Activated CD8-positive, alpha-beta memory T cell treated with anti-CD3 and anti-CD28 coated beads, Interleukin-2, amount 50 U/mL, for 4 hours (primary cell): ENCODE data around the gene EFCAB13.

Source experiments
- DNase-seq: peaks from one replicate; pipeline ENCODE4 v3.0.0-alpha.2; 2020

The EFCAB13 gene

DNA sequence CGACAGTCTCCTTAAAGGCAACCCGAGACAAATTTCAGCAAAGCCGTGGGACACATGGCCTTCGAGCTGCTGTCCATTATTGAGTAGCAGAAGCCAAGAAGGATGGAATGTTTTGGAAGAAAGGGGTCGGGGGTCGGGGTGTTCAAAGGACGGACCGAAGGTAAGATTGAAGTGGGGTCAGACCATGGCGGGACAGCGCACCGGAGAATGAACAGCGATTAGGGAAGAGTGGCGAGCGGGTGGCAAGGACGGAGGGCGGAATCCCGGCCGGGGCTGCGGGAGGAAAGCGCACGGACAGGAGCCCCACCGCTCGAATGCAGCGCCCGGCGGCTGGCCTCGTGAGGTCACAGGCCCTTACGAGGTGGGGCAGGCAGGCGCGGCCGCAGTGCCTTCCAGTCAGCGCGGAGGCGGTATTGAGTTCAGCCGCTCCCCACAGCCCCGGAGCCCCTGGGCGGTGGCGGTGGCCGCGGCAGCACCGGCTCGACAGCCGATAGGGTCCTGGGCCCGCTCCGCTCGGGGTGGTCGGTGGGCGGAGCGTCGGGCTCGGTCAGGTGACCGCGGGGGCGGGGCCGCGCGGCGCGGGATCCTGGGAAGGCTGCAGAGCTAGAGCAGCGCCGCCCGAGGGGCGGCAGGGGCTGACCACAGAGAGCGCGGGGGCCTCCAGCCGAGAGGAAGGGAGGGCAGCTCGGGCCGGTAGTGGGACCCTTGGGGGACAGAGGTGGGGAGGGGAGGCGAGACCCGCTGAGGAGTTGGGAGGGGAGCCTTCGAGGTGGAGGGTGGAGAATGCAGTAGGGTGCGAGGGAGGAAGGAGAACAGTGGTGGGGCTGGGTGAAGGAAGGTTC, at the start of gene EFCAB13:
Gene EFCAB13, plus strand, starts transcription at position 574 of the 842 bp plus-strand sequence. CDS start 4,399 bp downstream, outside the sequence.
- DNase-seq, result peak; percentile 79

- no peak for DNase-seq
Measured at GRCh38 chr17:47274319-47275069, 49.3 kb upstream of the EFCAB13 start.

- no peak for DNase-seq
Measured at GRCh38 chr17:47275245-47275984, 48.3 kb upstream of the EFCAB13 start.

DNA sequence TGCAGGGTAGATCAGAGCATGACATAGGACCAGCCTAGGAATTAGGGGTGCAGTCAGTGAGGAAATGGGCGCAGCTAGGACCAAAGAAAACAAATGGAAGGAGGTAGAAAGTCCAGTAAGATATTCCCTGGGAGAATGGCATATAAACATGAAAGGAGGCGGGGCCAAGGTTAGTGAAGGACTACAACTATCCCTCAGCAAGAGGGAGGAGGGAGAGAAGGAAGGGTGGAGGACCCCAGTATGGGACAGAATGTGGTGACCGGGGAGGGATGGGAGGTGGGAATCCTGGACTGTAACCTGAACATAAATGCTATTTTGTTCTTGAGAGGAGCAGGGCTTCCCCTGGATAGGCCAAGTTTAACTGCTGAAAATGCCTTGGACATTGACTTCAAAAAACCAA, 47.3 kb upstream of the EFCAB13 start:
- no peak for DNase-seq

DNA sequence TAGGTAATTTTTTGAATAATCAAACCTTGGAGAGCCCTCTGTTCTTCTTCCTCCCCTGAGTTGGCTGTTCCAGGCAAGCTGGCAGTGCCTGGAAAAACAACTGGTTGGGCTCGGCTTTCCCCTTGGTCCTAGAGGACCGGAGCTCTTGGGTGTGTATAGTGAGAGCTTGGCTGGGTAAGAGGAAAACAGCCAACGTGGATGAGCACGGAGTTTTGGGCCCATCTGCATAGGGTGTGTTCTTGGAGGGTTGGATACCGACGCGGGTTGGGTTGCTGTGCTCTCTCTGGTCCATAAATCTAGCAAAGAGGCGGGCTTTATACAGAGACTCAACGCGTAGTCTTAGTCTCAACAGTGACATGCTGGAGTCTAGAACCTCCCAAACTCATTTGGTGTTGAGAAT, 46.9 kb upstream of the EFCAB13 start:
- DNase-seq, result no peak

DNA sequence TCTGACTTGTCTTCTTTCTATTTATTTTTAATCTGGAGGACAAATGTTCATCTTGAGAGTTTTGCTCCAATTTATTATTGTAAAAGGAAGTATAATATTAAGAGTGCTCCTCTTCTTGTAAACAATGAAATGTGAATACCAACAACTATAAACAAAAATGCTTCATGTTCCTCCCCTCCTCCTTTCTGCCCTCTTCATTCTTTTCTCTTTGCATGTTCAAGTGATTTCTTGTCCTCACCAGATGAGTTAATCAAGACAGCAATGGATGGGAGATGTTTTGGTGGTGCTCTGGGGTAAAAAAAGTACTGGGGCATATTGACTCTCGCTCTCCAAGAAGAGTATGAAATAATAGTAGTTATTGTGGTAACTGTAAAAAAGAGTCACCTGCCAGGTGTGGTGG, 45.8 kb upstream of the EFCAB13 start:
- no peak for DNase-seq

DNA sequence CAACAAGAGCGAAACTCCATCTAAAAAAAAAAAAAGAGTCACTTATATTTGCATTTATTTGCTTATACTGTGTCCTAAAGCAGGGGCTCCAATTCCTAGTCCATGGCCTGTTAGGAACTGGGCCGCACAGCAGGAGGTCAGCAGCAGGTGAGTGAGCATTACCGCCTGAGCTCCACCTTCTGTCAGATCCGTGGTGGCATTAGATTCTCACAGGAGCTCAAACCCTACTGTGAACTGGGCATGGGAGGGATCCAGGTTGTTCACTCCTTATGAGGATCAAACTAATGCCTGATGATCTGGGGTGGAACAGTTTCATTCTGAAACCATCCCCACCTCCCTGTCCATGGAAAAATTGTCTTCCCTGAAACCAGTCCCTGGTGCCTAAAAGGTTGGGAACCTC, 45.2 kb upstream of the EFCAB13 start:
- no peak for DNase-seq

DNA sequence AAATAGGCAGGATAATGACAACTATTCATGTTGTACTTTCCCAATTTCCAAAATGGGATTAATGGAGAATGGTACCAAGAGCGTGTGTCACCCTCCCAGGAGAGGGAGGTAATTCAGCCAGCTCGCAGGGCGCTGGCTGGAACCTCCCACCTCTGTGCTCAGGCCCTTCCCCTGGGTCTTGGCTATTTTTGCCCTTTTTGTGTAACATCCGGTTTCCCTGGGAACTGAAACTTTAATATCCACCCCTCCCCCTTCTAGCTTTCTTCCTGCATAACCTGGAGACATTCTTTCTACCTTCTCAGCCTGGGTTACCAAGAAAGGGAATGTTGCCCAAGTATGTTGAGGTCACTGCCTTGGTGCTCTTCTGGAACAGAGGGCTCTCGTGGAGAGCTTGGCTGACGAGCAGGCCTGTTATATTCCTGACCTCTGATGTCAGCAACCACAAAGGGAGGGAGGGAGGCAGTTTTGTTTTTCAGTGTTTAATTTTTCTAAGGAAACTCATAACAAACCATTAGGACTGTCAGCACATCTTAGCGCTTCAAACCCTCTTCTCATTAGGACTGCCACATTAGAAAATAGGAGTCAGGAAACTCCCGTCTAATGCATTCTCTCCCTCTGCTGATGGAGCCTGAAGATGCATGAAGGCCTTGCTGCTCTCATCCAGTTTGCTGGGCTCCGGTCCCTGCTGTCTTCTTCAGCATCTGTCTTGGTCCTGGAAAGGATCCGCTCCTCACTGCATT, 44.5 kb upstream of the EFCAB13 start:
- no peak for DNase-seq

DNA sequence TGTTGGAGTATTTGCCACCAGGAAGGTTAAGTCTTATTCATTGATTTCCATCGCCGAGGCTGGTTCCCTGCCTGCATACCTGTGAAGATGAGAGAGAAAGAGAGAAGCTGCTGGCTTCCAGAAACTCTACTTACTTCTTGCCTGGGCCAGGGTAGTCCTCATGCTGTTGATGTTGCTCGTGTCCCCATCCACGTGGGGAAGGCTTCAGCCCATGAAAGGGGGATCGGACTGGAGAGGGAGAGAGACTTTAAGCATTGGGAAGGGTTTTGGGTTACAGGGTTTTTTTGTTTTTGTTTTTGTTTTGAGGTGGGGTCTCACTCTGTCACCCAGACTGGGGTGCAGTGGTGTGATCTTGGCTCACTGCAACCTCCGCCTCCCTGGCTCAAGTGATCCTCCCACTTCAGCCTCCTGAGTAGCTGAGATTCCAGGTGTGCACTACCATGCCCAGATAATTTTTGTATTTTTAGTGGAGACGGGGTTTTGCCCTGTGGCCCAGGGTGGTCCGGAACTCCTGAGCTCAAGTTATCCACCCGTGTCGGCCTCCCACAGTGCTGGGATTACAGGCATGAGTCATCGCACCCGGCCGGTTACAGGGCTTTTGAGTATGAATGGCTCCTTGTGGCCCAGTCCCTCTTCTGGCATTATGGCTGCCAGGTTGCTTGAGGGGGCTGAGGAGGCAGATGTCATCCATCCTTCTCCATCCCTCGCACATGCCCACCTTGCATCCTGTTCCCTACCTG, 43.5 kb upstream of the EFCAB13 start:
- no peak for DNase-seq

DNA sequence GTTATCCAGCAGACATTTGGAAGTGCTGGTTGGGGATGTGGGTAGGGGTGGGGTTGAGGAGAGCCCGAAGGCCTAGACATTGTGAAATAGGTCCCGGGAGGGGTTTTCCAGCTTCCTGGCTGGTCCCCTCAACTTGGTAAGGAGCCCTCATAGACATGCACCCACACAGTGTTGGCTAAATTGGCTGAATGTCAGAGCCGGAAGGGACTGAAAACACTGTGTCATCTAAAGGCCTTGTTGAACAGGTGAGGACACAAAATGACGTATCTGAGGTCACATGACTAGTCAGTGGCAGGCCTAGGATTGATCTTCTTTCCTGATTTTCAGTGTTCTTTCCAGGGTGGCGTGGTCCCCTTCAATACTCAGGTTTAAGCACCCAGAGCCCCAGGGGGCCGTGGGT, 42.5 kb upstream of the EFCAB13 start:
- no peak for DNase-seq

DNA sequence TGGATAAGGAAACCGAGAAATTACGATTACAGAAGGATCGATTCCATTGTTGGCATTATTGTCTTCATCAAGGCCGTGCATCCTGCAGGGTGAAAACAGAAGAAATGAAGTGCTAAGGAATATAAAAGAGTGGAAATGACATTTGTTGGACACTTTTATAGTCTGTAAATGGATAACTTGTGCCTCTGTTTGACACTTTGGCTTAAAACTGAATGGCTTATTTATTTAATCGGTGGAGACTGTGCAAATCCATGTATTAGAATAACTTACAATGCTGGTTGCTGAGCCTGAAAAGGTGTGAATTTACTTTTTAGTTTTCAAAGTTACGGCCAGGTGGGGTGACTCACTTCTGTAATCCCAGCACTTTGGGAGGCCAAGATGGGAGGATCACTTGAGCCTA, 38.8 kb upstream of the EFCAB13 start:
- DNase-seq, result no peak

- no peak for DNase-seq
Measured at GRCh38 chr17:47286198-47286914, 37.4 kb upstream of the EFCAB13 start.

DNA sequence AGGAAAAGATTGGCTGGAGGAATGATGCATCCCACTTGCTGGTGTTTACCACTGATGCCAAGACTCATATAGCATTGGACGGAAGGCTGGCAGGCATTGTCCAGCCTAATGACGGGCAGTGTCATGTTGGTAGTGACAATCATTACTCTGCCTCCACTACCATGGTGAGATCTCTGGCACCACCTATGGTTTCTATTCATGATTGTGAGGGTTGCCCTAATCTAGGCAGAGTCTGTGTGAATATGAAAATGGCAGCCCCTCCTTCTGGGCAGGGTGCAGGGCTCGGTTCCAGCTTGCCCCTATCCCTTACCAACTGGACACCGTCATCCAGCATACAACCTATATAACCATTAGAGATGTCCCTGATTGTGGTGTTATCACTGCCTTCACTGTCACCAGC, 36.7 kb upstream of the EFCAB13 start:
- no peak for DNase-seq

DNA sequence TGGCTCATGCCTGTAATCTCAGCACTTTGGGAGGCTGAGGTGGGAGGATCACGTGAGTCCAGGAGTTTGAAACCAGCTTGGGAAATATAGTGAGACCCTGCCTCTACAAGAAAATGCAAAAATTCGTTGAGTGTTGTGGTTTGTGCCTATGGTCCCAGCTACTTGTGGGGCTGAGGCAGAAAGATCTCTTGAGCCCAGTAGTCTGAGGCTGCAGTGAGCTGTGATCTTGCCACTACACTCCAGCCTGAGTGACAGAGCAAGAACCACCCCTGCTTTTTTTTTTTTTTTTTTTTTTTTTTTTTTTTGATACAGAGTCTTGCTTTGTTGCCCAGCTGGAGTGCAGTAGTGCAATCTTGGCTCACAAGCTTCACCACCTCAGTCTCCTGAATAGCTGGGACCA, 36.1 kb upstream of the EFCAB13 start:
- DNase-seq, result no peak

DNA sequence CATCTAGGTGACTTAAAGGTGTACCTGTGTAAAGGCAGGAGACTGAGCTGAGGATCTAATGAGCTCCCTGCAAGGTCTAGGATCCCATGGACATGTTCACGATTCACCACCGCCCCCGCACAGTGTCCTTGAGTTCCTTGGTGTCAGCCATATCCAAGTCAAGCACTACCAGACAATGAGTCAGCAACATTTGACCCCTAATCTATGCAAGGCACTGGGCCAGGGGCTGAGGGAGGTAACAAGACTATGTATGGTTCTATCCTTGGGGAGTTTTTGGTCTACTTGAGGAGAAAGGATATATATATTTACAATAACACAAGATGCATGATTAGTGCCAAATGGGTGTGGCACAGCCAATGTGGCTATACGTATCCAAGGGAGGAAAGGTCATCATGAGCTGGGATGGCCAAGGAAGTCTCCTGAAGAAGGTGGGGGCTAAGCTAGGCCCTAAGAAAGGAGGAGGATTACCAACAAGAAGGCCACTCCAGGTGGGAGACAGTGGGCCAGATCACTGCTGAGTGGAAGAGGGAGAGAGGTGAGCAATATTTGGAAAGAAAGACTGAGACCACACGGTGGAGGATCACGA, 35.1 kb upstream of the EFCAB13 start:
- DNase-seq, result no peak

- DNase-seq, result no peak
Measured at GRCh38 chr17:47289302-47289701, 34.5 kb upstream of the EFCAB13 start.

DNA sequence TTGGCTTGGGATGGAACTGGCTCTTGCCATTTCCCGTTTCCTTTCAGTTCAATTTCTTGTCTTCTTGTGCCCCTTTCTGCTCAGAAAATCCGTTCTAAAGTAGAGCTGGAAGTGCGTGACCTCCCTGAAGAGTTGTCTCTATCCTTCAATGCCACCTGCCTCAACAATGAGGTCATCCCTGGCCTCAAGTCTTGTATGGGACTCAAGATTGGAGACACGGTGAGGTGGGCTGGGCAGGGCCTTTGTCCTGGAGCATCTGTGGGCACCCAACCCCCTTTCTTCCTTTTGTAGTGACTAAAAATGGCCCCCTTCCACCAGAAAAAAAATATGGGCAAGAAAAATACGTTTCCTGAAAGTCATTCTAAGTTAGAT, 32.9 kb upstream of the EFCAB13 start:
- no peak for DNase-seq

DNA sequence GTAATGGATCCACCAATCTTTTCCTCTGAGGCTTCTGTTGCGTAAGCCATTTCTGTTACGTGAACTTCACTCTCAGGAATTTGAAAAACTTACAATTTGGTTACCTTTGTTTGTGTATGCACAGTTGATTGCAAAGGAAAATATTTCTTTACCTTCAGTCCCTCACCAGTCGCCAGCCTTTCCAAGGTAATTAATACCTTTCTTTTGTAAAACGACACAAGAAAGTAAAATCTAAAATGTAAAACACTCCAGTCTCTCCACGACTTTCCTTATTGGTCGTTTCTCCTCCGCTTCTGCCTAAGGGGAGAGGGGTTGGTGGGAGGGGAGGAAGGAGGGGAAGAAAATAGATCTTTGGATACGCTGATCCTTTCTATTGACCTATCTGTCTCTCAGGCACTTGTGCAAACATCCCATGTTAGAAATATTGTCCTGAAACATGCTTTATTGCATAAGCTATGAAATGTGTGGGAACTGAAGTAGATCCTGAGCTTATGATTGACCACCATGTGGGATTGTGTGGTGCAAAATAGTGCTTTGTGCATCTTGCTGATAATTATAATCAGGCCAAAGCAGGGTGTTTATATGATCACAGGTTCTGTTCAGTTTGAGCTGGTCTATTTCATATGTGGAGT, 32.4 kb upstream of the EFCAB13 start:
- DNase-seq, result no peak

DNA sequence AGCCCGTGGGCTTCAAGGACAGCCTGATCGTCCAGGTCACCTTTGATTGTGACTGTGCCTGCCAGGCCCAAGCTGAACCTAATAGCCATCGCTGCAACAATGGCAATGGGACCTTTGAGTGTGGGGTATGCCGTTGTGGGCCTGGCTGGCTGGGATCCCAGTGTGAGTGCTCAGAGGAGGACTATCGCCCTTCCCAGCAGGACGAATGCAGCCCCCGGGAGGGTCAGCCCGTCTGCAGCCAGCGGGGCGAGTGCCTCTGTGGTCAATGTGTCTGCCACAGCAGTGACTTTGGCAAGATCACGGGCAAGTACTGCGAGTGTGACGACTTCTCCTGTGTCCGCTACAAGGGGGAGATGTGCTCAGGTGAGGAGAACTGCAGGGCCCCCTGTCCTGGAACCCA, 31.5 kb upstream of the EFCAB13 start:
- no peak for DNase-seq

- no peak for DNase-seq
Measured at GRCh38 chr17:47295037-47295873, 28.5 kb upstream of the EFCAB13 start.
